HL-60/S4 treated with phorbol 12-myristate 13-acetate at 8.2 ng/mL for 4 days and 3 days (cell line): ENCODE data around the gene TSC22D2.

ENCODE experiments used
- in situ Hi-C: fragments of 300-500 bp; cut with MboI; formaldehyde crosslinking; loops from 2 replicates; pipeline ENCODE4 v1.15.0; 2022; ENCODE audit warnings: low sequenced_read_pairs

Gene TSC22D2

GRCh38 chr3:150408221-150409124, at the start of gene TSC22D2:
TSS of gene TSC22D2 (plus strand) at chr3:150408298. CDS start at chr3:150409351, 1,053 bp downstream.
- in situ Hi-C loops: no loop called here

- in situ Hi-C loops: no loop called here
Observed at GRCh38 chr3:150359381-150359780, 48.7 kb upstream of the TSC22D2 start.

- in situ Hi-C loops: no loop called here
Observed at GRCh38 chr3:150360966-150361365, 47.1 kb upstream of the TSC22D2 start.

- in situ Hi-C loops: no loop called here
Observed at GRCh38 chr3:150362515-150363302, 45.4 kb upstream of the TSC22D2 start.

- in situ Hi-C loops: no loop called here
Observed at GRCh38 chr3:150363420-150363819, 44.7 kb upstream of the TSC22D2 start.

- in situ Hi-C loops: no loop called here
Observed at GRCh38 chr3:150365132-150365604, 42.9 kb upstream of the TSC22D2 start.

GRCh38 chr3:150367757-150368156, 40.3 kb upstream of the TSC22D2 start:
- in situ Hi-C loops: no loop called here

GRCh38 chr3:150370122-150370602, 37.9 kb upstream of the TSC22D2 start:
- in situ Hi-C loops: no loop called here

- in situ Hi-C loops: no loop called here
Observed at GRCh38 chr3:150370999-150371398, 37.1 kb upstream of the TSC22D2 start.

GRCh38 chr3:150371741-150372254, 36.3 kb upstream of the TSC22D2 start:
- in situ Hi-C loops: no loop called here

GRCh38 chr3:150372320-150372719, 35.8 kb upstream of the TSC22D2 start:
- in situ Hi-C loops: no loop called here

GRCh38 chr3:150372722-150373121, 35.4 kb upstream of the TSC22D2 start:
- in situ Hi-C loops: no loop called here

GRCh38 chr3:150373234-150373875, 34.7 kb upstream of the TSC22D2 start:
- in situ Hi-C loops: no loop called here

- in situ Hi-C loops: no loop called here
Observed at GRCh38 chr3:150374975-150375374, 33.1 kb upstream of the TSC22D2 start.

- in situ Hi-C loops: no loop called here
Observed at GRCh38 chr3:150376001-150376848, 31.9 kb upstream of the TSC22D2 start.

- in situ Hi-C loops: no loop called here
Observed at GRCh38 chr3:150377601-150378300, 30.3 kb upstream of the TSC22D2 start.

- in situ Hi-C loops: no loop called here
Observed at GRCh38 chr3:150378301-150378748, 29.8 kb upstream of the TSC22D2 start.

- in situ Hi-C loops: no loop called here
Observed at GRCh38 chr3:150379469-150379868, 28.6 kb upstream of the TSC22D2 start.
